ENCODE measurements around the gene BIRC2. TPM values are rescaled to one million over a fixed set of nuclear protein-coding genes. Genes with fewer than 3 reads are reported as not detected.

The BIRC2 gene
- total RNA-seq, 1 experiment from 2014 or later: 32.6 TPM

GRCh38 chr11:102407901-102408300 is 60.9 kb downstream of the BIRC2 start:
- ATAC-seq (no peak), DNase-seq (ENCODE audit: low read depth, low spot score) (no peak)
- CTCF ChIA-PET: interaction anchor here (2.9 kb wide), 2 partner anchors 17 to 258 kb away, joined by 8 to 11 read pairs; no protein-coding TSS in a partner anchor
- no peaks in the 10 kb centered on the region for H3K9me2 ChIP-seq (ENCODE audit: insufficient read depth)
- no peak overlapping the region for H2AFZ ChIP-seq (ENCODE audit: low read depth, low read length, poor library complexity, severe bottlenecking)
- no peak overlapping the region for H3K27ac ChIP-seq (ENCODE audit: low read depth, low read length)
- intact Hi-C loops (cut with micrococcal nuclease): no loop called here
- no peak overlapping the region for H3K4me3 ChIP-seq (replicated peaks in 1 of 2; ENCODE audit: low read depth in 1 of 2, low read length in 2 of 2)
- peaks cover 95% of the 10 kb centered on the region for H3K79me2 ChIP-seq (ENCODE audit: insufficient read depth, low read length)
- H4K20me1 ChIP-seq (ENCODE audit: insufficient read depth): no peaks in the 10 kb centered on the region
- RAD21 ChIA-PET (ENCODE audit: low non-redundant PET in 1 of 2, low total read pairs in 2 of 2, uncharacterized antibody in 2 of 2, unreplicated experiment in 2 of 2): no interaction called here
- H3K9me3 ChIP-seq (ENCODE audit: control insufficient read depth in 1 of 2, insufficient read depth in 1 of 2, low read depth in 1 of 2, low read length in 2 of 2): no peaks in the 10 kb centered on the region
- no peak for TF ChIP-seq POLR2A (IDR thresholded peaks at IDR 0.05; ENCODE audit: borderline replicate concordance, extremely low read depth, insufficient read depth, insufficient read length)
- no peak for TF ChIP-seq RAD21 (IDR thresholded peaks at IDR 0.05; ENCODE audit: low read depth)
- TF ChIP-seq CBX3 (IDR thresholded peaks at IDR 0.05; ENCODE audit: low read depth): no peak
- TF ChIP-seq EZH2 (IDR thresholded peaks at IDR 0.05): no peak
- no peak for TF ChIP-seq ZFX (IDR thresholded peaks at IDR 0.05)
- no peak for TF ChIP-seq REST (IDR thresholded peaks at IDR 0.05; ENCODE audit: low read depth)
- TF ChIP-seq ZNF274 (IDR thresholded peaks at IDR 0.05; ENCODE audit: low read depth, low read length): no peak
- TF ChIP-seq EGR1 (IDR thresholded peaks at IDR 0.05; ENCODE audit: low read depth): no peak
- TF ChIP-seq SRF (IDR thresholded peaks at IDR 0.05; ENCODE audit: low read depth): no peak
- no peak for TF ChIP-seq FOSL1 (IDR thresholded peaks at IDR 0.05; ENCODE audit: low read depth)
- TF ChIP-seq ELF1 (IDR thresholded peaks at IDR 0.05; ENCODE audit: borderline replicate concordance, low read depth): no peak
- TF ChIP-seq JUND (IDR thresholded peaks at IDR 0.05): no peak
- no peak for TF ChIP-seq SIN3A (IDR thresholded peaks at IDR 0.05; ENCODE audit: low read depth)
- H3K9ac ChIP-seq (ENCODE audit: low read length): no peak overlapping the region
- H3K4me1 ChIP-seq (ENCODE audit: control insufficient read depth in 1 of 2, insufficient read depth in 2 of 2, low read length in 2 of 2): peaks cover 0 to 18% of the 10 kb centered on the region in 2 experiments; a peak in 2 of 4 replicates
- H3K27me3 ChIP-seq (ENCODE audit: insufficient read depth, low read length): no peaks in the 10 kb centered on the region
- BruUV-seq (replicated peaks): no TSS peak
- H3K4me2 ChIP-seq (ENCODE audit: low read length): no peak overlapping the region
- POLR2A ChIA-PET: no interaction called here
- H3K36me3 ChIP-seq (ENCODE audit: control insufficient read depth in 1 of 2, insufficient read depth in 2 of 2, low read length in 2 of 2): peaks cover 3 to 7% of the 10 kb centered on the region in 2 experiments; a peak in 1 of 4 replicates

All from HCT116 (cell line).